ENCODE measurements around the gene TMA7B.

The TMA7B gene

DNA sequence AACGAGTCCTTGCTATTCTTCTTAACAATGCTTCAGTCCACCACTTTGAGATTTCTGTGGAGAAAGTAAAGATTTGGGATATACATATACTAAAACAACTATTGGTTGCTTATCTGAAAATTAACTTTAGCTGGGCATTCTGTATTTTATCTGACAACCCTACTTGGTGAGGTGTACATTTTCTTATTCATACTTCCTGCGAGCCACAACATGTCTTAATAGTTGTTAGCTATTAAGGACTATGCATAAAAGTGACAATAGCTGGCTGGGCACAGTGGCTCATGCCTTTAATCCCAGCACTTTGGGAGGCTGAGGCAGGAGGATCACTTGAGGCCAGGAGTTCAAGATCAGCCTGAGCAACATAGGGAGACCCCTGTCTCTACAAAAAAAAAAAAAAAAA lies 28.0 kb upstream of the TMA7B start:
- TF ChIP-seq, protein P1, sequence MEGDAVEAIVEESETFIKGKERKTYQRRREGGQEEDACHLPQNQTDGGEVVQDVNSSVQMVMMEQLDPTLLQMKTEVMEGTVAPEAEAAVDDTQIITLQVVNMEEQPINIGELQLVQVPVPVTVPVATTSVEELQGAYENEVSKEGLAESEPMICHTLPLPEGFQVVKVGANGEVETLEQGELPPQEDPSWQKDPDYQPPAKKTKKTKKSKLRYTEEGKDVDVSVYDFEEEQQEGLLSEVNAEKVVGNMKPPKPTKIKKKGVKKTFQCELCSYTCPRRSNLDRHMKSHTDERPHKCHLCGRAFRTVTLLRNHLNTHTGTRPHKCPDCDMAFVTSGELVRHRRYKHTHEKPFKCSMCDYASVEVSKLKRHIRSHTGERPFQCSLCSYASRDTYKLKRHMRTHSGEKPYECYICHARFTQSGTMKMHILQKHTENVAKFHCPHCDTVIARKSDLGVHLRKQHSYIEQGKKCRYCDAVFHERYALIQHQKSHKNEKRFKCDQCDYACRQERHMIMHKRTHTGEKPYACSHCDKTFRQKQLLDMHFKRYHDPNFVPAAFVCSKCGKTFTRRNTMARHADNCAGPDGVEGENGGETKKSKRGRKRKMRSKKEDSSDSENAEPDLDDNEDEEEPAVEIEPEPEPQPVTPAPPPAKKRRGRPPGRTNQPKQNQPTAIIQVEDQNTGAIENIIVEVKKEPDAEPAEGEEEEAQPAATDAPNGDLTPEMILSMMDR (IDR thresholded peaks at IDR 0.05; ENCODE audit: low read depth, low read length, missing control alignments): no peak
- no peak for DNase-seq (ENCODE audit: low read depth)
- H3K4me3 ChIP-seq (ENCODE audit: low read depth, low read length): no peak overlapping the region

DNA sequence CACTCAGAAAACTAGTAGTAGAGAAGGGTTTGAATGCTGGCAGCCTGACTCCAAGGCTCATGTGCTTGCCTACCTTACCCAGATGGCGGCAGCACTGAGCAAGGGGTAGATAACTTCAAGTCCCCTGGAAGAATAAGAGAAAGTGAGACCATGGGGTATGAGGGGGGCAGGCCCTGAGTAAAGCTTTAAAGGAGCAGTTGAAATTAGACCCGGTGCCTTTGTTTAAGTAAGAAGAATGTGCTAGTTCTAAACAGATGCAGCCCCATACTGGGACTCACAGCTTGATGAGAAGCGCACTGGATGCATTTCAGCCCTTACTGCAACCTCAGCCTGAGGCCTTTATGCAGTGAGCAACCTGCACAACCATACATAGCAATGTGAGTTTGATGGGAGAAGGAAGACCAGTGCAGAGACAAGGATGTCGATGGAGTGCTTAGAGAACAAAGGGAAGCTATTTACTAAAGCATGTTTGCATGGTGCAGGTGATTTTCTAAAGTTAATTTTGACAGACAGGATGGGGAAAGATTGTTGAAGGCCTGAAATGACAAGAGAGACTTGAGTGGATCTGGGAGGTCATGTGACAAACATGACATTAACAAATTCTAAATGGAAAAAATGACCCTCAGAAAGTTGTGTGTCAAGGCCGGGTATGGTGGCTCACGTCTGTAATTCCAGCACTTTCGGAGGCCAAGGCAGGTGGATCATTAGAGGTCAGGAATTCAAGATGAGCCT lies 27.1 kb upstream of the TMA7B start:
- TF ChIP-seq, protein P1 (IDR thresholded peaks at IDR 0.05; ENCODE audit: low read depth, low read length, missing control alignments): peak; percentile 84
- no peak overlapping the region for H3K4me3 ChIP-seq (ENCODE audit: low read depth, low read length)
- DNase-seq (ENCODE audit: low read depth): no peak

GRCh38 chr22:39933741-39934140 lies 26.5 kb upstream of the TMA7B start:
- no peak overlapping the region for H3K4me3 ChIP-seq (ENCODE audit: low read depth, low read length)
- TF ChIP-seq, protein P1 (IDR thresholded peaks at IDR 0.05; ENCODE audit: low read depth, low read length, missing control alignments): no peak
- DNase-seq (ENCODE audit: low read depth): no peak

DNA sequence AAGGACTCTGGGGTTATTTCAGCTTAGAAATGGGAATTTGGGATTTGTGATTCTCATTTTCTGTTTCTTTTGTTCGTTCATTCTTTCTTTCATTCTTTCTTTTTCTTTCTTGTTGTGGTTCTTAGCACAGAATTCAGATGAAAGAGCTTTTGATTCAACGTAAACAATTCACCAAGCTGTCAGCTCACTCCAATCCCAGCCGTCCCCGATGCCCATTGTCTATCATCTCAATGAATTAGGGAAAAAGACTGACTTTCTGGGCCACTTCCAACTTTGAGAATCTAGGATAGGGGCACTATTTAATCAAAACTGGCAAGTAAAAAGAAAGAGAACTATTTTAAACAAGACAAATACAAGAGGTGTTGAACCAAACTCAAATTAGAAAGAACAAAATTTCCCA lies 25.1 kb upstream of the TMA7B start:
- TF ChIP-seq, protein P1 (IDR thresholded peaks at IDR 0.05; ENCODE audit: low read depth, low read length, missing control alignments): no peak
- DNase-seq (ENCODE audit: low read depth): no peak
- no peak overlapping the region for H3K4me3 ChIP-seq (ENCODE audit: low read depth, low read length)

DNA sequence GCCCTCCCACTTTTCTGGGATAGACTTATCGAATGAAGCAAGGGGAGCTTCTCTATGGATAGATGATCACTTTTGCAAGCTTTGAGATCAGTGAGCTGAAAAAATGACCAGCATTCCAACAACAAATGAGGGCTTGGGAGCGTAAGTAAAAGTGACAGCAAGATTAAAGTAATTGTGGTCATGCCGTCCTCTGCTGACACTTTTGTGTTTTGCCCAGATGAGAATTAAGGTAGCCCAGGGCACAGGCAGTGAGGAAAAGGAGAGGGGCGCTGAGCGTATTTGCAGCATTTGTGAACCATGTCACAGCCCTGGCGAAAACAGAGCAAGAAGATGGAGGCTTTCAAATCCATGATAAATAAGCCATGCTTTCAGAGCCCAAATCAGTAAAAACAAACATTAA lies 24.6 kb upstream of the TMA7B start:
- TF ChIP-seq, protein P1 (IDR thresholded peaks at IDR 0.05; ENCODE audit: low read depth, low read length, missing control alignments): no peak
- no peak for DNase-seq (ENCODE audit: low read depth)
- H3K4me3 ChIP-seq (ENCODE audit: low read depth, low read length): no peak overlapping the region

DNA sequence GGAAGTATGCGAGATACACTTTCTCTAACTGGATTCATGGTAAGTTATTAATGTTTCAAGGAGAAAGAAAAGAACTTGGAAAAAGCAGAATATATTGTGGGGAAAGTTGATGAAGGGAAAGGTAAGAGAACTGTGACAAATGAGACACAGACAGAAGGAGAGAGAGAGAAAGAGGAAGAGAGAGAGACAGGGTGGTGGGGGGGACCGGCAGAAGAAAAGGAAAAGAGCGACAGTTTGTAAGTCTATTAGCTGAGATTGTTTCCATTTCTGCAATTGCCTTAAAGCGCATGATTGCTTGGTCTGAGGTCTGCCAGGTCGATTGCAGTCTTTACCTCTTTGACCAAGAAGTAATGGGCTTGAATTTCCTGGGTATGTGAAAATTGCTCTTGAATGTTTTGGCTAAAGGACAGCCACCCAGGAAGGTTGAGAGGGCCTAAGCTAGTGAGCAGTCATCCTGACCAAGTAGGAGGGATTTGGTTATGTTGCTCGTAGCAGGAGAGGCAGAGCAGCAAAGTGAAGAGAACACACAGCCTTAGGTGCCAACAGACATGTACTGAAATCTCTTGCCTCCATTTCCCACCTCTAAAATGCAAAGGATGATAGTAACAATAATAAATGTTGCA lies 23.6 kb upstream of the TMA7B start:
- TF ChIP-seq, protein P1 (IDR thresholded peaks at IDR 0.05; ENCODE audit: low read depth, low read length, missing control alignments): no peak
- no peak for DNase-seq (ENCODE audit: low read depth)
- no peak overlapping the region for H3K4me3 ChIP-seq (ENCODE audit: low read depth, low read length)

DNA sequence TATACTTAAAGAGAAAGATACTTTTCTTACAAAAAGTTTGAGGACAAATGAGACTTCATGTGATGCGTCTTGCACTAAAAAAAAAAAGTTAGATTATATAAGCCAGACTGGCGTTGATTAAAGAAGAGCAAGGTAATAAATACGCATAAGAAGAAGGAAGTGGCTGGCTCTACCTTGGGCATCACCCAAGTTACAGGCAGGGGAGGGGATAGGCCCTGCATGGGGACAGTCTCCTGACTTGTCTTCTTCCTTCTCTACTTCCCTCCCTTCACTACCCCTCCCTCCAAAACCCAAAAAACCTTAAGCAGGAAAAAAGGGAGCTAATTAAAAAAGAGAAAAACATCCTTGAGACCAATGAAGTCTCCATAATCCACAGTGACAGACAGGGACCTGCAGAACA lies 22.3 kb upstream of the TMA7B start:
- no peak for DNase-seq (ENCODE audit: low read depth)
- H3K4me3 ChIP-seq (ENCODE audit: low read depth, low read length): no peak overlapping the region
- TF ChIP-seq, protein P1 (IDR thresholded peaks at IDR 0.05; ENCODE audit: low read depth, low read length, missing control alignments): no peak
